Liver (tissue), 9 donors: ENCODE results near the gene RAI1. TPM values are rescaled to one million over a fixed set of nuclear protein-coding genes. Genes with fewer than 3 reads are reported as not detected.

Source experiments
- DNase-seq: peaks from one replicate; pipeline ENCODE4 v3.0.0-alpha.2; 2017; ENCODE audit warnings: low spot score
- H3K27ac ChIP-seq, 2 donors: one replicate each; pipeline ENCODE4 v1.7.0; 2013; ENCODE audit warnings: inconsistent platforms in 2 of 2, low read length in 2 of 2, control low read depth in 1 of 2, low read depth in 1 of 2, mild to moderate bottlenecking in 1 of 2
- H3K27me3 ChIP-seq, 4 donors: one replicate each; pipeline versions ENCODE4 v1.6.1 to v1.7.0; 2013; ENCODE audit warnings: low read length in 3 of 4, inconsistent platforms in 1 of 4, mild to moderate bottlenecking in 1 of 4, moderate library complexity in 1 of 4; ENCODE audit not compliant: control insufficient read depth in 4 of 4, insufficient read depth in 4 of 4
- H3K36me3 ChIP-seq, 4 donors: one replicate each; pipeline versions ENCODE4 v1.6.1 to v1.7.0; 2013; ENCODE audit warnings: low read length in 3 of 4, mild to moderate bottlenecking in 3 of 4, low read depth in 1 of 4, moderate library complexity in 1 of 4; ENCODE audit not compliant: control insufficient read depth in 4 of 4, insufficient read depth in 3 of 4
- H3K4me1 ChIP-seq, 4 donors: one replicate each; pipeline versions ENCODE4 v1.6.1 to v1.7.0; 2013; ENCODE audit warnings: low read length in 3 of 4, mild to moderate bottlenecking in 3 of 4, moderate library complexity in 1 of 4; ENCODE audit not compliant: control insufficient read depth in 4 of 4, insufficient read depth in 4 of 4
- H3K4me3 ChIP-seq, 3 donors: one replicate each; pipeline versions ENCODE4 v1.6.1 to v1.7.0; 2013; ENCODE audit warnings: low read length in 3 of 3, control low read depth in 1 of 3, low read depth in 1 of 3, mild to moderate bottlenecking in 1 of 3
- H3K9ac ChIP-seq, 2 donors: one replicate each; pipeline ENCODE4 v1.7.0; 2013; ENCODE audit warnings: low read length in 2 of 2, mild to moderate bottlenecking in 2 of 2, moderate library complexity in 2 of 2, control low read depth in 1 of 2, low read depth in 1 of 2
- H3K9me3 ChIP-seq, 4 donors: one replicate each; pipeline versions ENCODE4 v1.6.1 to v1.7.0; 2013; ENCODE audit warnings: low read length in 3 of 4; ENCODE audit not compliant: control insufficient read depth in 4 of 4
- FOXA1 ChIP-seq: IDR thresholded peaks from 2 replicates; pipeline ENCODE4 v1.6.1; 2016; ENCODE audit warnings: antibody characterized with exemption
- FOXA2 ChIP-seq: IDR thresholded peaks from 2 replicates; pipeline ENCODE4 v1.6.1; 2016; ENCODE audit warnings: antibody characterized with exemption
- GABPA ChIP-seq, 2 donors: IDR thresholded peaks in 1 of 2; conservative IDR thresholded peaks in 1 of 2; 2 replicates each; pipeline ENCODE4 v1.6.1; 2016; ENCODE audit warnings: antibody characterized with exemption in 2 of 2, mild to moderate bottlenecking in 1 of 2, moderate library complexity in 1 of 2
- HNF4A ChIP-seq, 2 donors: conservative IDR thresholded peaks; 2 replicates each; pipeline ENCODE4 v1.6.1; 2016; ENCODE audit warnings: antibody characterized with exemption in 2 of 2, mild to moderate bottlenecking in 2 of 2
- JUND ChIP-seq, 2 donors: IDR thresholded peaks; 2 replicates each; pipeline ENCODE4 v1.6.1; 2016; ENCODE audit warnings: antibody characterized with exemption in 2 of 2
- NR2F2 ChIP-seq: IDR thresholded peaks from 2 replicates; pipeline ENCODE4 v1.6.1; 2016; ENCODE audit warnings: antibody characterized with exemption
- RAD21 ChIP-seq, 2 donors: IDR thresholded peaks; 2 replicates each; pipeline ENCODE4 v1.6.1; 2016; ENCODE audit warnings: antibody characterized with exemption in 2 of 2, mild to moderate bottlenecking in 2 of 2
- RXRA ChIP-seq, 2 donors: IDR thresholded peaks; 2 replicates each; pipeline ENCODE4 v1.6.1; 2017 to 2018; ENCODE audit warnings: antibody characterized with exemption in 2 of 2, mild to moderate bottlenecking in 1 of 2
- SP1 ChIP-seq: IDR thresholded peaks from 2 replicates; pipeline ENCODE4 v1.6.1; 2018; ENCODE audit warnings: antibody characterized with exemption, mild to moderate bottlenecking
- TAF1 ChIP-seq: conservative IDR thresholded peaks from 2 replicates; pipeline ENCODE4 v1.6.1; 2016; ENCODE audit warnings: antibody characterized with exemption, mild to moderate bottlenecking
- YY1 ChIP-seq: IDR thresholded peaks from 2 replicates; pipeline ENCODE4 v1.6.1; 2016; ENCODE audit warnings: antibody characterized with exemption, mild to moderate bottlenecking
- WGBS: extraction: QIAGEN DNeasy Blood & Tissue Kit; methylation state at CpG from one replicate; pipeline ENCODE4 v1.1.7; 2013; 5-methylcytosine and 5-hydroxymethylcytosine counted together
- polyA plus RNA-seq, 2 donors: library from polyadenylated mRNA; stranded (reverse) in 1 of 2; unstranded in 1 of 2; fragments of 200-250 nt in 1 of 2; fragments of >200 nt in 1 of 2; fragmentation: Nextera tagmentation in 1 of 2; extraction: Ambion mirVana in 1 of 2; gene quantifications; one replicate each; pipeline versions ENCODE4 v1.2.1 to v1.2.3, GENCODE V29; 2013 to 2015
- total RNA-seq, 2 donors: library from RNA; depleted of rRNA; stranded (reverse); fragments of >200 nt; gene quantifications; one replicate each; pipeline ENCODE4 v1.2.3, GENCODE V29; 2014
- TF ChIP-seq, protein P1 (sequence below): fragments of 150-350 bp; IDR thresholded peaks from 2 replicates; pipeline ENCODE4 v1.5.1; 2017; ENCODE audit warnings: improper control_type of control experiment, low read depth, low read length; ENCODE audit not compliant: missing input control
- TF ChIP-seq, protein P2 (sequence below): IDR thresholded peaks from 2 replicates; pipeline ENCODE4 v1.6.1; 2016; ENCODE audit warnings: antibody characterized with exemption
- donor health status: healthy.
- donor health status: healthy.
- donor health status: healthy.
- donor health status: healthy.
- donor health status: healthy.

The RAI1 gene
- total and polyA plus RNA-seq, 4 donors = 0.57 to 7.6 (median 5.3) TPM

DNA sequence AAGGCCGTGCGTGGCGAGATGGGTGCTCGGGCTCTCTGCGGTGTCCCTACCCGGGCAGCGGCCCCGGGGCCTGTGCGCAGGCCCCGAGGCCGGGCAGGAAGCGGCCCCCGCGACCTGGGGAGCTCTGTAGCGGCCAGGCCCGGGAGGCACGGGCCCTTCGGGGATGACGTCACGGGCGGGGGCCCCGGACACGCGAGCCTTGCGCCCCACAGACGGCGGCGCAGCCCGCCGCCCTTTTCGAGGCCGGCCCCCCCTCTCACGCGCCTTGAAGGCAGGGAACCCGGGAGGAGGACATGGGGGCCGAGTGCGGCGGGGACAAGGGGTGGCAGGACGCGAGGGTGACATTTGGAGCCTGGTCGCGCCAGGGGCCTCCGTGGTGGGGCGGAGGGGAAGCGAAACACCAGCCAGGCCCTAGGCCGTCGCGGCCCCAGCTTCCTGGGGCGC, 1.1 kb downstream of the RAI1 start:
- Histone ChIP-seq H3K4me1 (peaks cover 4 to 19% (median 7%) of the 10 kb centered on the region in 4 donors), H3K9me3 (no peaks in the 10 kb centered on the region), H3K27me3 (no peaks in the 10 kb centered on the region), H3K9ac (peak overlapping the region in 1 of 2 donors; percentile 73), H3K4me3 (peak overlapping the region; percentile 54 to 85 (median 74)), H3K27ac (peak overlapping the region; percentile 62 to 91), H3K36me3 (no peaks in the 10 kb centered on the region)
- under 1% methylated on average over 49 of the region's 49 CpGs for WGBS
- no peak for TF ChIP-seq SP1
- no peak for TF ChIP-seq GABPA (IDR thresholded peaks at IDR 0.05 in 1 of 2, conservative IDR thresholded peaks at IDR 0.05 in 1 of 2)
- no peak for TF ChIP-seq JUND (IDR thresholded peaks at IDR 0.05)
- TF ChIP-seq RAD21 (IDR thresholded peaks at IDR 0.05) = no peak
- no peak for DNase-seq

DNA sequence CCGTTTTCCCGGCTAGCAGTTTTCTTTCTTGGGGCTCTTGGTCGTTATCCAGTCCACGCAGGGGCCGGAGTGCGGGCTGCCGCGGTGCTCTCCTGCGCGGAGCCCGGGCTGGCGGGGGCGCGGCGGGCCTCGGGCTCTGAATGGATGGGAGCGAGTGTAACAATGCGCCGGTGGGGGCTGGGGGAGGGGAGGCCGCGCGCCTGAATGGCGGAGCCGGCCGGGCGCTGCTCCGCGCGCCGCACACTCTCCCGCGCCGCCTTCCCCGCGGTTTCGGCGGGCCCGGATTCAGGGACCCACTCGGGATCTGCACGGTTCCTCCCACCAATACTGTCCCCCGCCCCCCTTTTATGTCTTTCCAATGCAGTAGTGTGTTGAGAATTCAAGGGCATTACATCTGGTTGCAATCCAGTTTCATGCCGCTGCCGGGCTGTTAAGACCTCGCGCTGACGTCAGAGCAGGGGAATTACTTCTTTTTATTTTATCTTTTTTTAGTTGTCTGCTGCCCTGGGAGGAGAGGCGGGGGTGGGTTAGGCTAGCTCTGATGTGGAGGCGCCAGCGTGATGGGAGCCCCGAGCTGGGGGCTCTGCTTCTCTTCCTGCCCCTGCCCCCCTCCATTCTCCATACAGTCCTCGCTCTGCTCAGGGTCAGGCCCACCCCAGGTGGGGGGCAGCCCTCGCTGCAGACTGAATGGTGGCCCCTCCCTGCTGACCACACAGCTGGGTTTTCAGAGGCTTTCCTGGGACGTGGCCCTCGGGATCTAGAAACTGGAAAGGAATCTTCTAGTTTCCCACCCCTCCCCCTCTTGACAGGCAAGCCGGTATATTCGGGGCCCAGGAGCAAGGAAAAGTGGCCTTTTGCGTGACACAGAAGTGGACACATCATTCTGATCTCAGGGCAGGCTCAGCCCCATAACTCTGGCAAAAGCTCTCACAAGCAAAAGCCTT, 1.8 kb downstream of the RAI1 start:
- 4% methylated on average over 57 of the region's 57 CpGs for WGBS
- H3K4me1 ChIP-seq = peaks cover 4 to 19% (median 7%) of the 10 kb centered on the region in 4 donors
- H3K9me3 ChIP-seq = no peaks in the 10 kb centered on the region
- peak overlapping the region; percentile 54 to 85 (median 74) for H3K4me3 ChIP-seq
- peak overlapping the region; percentile 62 to 91 for H3K27ac ChIP-seq
- H3K27me3 ChIP-seq = no peaks in the 10 kb centered on the region
- no peak for TF ChIP-seq FOXA2
- TF ChIP-seq GABPA (IDR thresholded peaks at IDR 0.05 in 1 of 2, conservative IDR thresholded peaks at IDR 0.05 in 1 of 2) = no peak
- no peak for TF ChIP-seq YY1
- TF ChIP-seq HNF4A (conservative IDR thresholded peaks at IDR 0.05) = no peak
- TF ChIP-seq TAF1 = no peak
- TF ChIP-seq, protein P1, sequence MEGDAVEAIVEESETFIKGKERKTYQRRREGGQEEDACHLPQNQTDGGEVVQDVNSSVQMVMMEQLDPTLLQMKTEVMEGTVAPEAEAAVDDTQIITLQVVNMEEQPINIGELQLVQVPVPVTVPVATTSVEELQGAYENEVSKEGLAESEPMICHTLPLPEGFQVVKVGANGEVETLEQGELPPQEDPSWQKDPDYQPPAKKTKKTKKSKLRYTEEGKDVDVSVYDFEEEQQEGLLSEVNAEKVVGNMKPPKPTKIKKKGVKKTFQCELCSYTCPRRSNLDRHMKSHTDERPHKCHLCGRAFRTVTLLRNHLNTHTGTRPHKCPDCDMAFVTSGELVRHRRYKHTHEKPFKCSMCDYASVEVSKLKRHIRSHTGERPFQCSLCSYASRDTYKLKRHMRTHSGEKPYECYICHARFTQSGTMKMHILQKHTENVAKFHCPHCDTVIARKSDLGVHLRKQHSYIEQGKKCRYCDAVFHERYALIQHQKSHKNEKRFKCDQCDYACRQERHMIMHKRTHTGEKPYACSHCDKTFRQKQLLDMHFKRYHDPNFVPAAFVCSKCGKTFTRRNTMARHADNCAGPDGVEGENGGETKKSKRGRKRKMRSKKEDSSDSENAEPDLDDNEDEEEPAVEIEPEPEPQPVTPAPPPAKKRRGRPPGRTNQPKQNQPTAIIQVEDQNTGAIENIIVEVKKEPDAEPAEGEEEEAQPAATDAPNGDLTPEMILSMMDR = no peak
- TF ChIP-seq JUND (IDR thresholded peaks at IDR 0.05) = no peak
- TF ChIP-seq, protein P2, sequence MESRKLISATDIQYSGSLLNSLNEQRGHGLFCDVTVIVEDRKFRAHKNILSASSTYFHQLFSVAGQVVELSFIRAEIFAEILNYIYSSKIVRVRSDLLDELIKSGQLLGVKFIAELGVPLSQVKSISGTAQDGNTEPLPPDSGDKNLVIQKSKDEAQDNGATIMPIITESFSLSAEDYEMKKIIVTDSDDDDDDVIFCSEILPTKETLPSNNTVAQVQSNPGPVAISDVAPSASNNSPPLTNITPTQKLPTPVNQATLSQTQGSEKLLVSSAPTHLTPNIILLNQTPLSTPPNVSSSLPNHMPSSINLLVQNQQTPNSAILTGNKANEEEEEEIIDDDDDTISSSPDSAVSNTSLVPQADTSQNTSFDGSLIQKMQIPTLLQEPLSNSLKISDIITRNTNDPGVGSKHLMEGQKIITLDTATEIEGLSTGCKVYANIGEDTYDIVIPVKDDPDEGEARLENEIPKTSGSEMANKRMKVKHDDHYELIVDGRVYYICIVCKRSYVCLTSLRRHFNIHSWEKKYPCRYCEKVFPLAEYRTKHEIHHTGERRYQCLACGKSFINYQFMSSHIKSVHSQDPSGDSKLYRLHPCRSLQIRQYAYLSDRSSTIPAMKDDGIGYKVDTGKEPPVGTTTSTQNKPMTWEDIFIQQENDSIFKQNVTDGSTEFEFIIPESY = no peak
- TF ChIP-seq NR2F2 = no peak
- no peak for TF ChIP-seq RAD21 (IDR thresholded peaks at IDR 0.05)
- TF ChIP-seq RXRA (IDR thresholded peaks at IDR 0.05) = no peak
- no peak for TF ChIP-seq FOXA1
- DNase-seq = peak; percentile 71
- peak overlapping the region in 1 of 2 donors; percentile 73 for H3K9ac ChIP-seq
- no peaks in the 10 kb centered on the region for H3K36me3 ChIP-seq
